ENCODE measurements around the gene ADH7.
A peak's percentile ranks its signal among the peaks of the same experiment; 100 is the strongest.
"Not testable (repeated sequence)": the region's sequence is repeated elsewhere in the genome, so short reads cannot be mapped to it uniquely, and the experiment has no call there.

ADH7 gene

DNA sequence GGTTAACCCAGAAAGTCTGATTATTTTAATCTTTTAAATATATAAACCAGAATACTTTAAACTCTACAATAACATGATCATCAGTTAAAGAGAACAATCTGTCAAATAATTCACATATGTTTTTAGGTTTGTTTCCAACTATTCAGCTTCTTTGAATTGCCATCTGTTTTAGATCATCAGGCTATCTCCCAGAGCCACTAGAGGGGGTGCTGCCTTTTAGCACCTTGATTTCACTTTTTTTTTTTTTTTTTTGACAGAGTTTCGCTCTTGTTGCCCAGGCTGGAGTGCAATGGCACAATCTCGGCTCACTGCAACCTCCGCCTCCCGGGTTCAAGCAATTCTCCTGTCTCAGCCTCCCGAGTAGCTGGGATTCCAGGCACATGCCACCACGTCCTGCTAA lies 57.8 kb downstream of the ADH7 start:
- DNase-seq (ENCODE audit: low spot score); in situ Hi-C loops (cut with MboI; ENCODE audit: low pct_unique_long_range_greater_than_20kb, low sequenced_read_pairs, unreplicated experiment): not testable (repeated sequence)
- TF ChIP-seq, protein P1, sequence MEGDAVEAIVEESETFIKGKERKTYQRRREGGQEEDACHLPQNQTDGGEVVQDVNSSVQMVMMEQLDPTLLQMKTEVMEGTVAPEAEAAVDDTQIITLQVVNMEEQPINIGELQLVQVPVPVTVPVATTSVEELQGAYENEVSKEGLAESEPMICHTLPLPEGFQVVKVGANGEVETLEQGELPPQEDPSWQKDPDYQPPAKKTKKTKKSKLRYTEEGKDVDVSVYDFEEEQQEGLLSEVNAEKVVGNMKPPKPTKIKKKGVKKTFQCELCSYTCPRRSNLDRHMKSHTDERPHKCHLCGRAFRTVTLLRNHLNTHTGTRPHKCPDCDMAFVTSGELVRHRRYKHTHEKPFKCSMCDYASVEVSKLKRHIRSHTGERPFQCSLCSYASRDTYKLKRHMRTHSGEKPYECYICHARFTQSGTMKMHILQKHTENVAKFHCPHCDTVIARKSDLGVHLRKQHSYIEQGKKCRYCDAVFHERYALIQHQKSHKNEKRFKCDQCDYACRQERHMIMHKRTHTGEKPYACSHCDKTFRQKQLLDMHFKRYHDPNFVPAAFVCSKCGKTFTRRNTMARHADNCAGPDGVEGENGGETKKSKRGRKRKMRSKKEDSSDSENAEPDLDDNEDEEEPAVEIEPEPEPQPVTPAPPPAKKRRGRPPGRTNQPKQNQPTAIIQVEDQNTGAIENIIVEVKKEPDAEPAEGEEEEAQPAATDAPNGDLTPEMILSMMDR (IDR thresholded peaks at IDR 0.05; ENCODE audit: extremely low read depth, insufficient read depth, missing control alignments), result peak; percentile 40

DNA sequence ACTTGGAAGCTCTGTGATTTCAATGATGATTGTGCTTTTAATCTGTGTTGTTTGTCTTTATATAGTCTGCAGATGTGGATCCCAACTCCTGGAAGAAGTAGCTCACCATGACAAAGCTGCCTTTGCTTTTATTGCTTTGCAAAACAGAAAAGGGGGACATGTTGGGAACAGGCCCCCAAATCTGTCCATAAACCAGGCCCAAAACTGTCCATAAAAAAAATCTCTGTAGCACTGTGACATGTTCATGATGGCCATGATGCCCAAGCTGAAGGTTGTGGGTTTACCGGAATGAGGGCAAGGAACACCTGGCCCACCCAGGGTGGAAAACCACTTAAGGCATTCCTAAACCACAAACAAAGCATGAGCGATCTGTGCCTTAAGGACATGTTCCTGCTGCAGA lies 62.7 kb downstream of the ADH7 start:
- DNase-seq (ENCODE audit: low spot score); in situ Hi-C loops (cut with MboI; ENCODE audit: low pct_unique_long_range_greater_than_20kb, low sequenced_read_pairs, unreplicated experiment): not testable (repeated sequence)

DNA sequence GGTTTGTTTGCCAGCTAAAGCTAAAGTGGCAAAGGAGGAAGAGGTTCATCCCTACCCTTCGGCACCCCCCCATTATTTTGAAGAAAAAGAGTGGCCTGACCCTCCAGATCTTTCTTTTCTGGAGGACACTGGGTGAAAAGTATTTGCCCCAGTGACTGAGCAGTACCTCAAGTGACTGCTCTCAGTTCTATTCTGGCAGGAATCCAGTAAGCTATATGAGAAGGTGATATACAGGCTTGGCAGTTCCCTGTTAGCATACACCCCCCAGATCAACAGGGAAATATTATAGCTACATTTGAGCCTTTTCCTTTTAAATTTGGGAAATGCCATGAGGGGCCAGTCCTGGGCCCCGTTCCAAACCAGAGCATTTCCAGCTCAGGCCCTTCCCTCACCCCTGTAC lies 67.3 kb downstream of the ADH7 start:
- in situ Hi-C loops (cut with MboI; ENCODE audit: low pct_unique_long_range_greater_than_20kb, low sequenced_read_pairs, unreplicated experiment); DNase-seq (ENCODE audit: low spot score): not testable (repeated sequence)

DNA sequence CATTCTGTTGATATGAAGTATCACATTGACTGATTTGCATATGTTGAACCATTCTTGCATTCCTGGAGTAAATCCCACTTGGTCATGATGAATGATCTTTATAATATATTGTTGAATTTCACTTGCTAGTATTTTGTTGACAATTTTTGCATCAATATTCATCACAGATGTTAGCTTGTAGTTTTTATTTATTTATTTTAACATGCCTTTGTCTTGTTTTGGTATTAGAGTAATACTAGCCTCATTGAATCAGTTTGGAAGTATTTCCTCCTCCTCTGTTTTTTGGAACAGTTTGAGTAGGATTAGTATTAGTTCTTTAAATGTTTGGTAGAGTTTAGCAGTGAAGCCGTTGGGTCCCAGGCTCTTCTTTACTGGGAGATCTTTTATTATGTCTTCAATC lies 68.7 kb downstream of the ADH7 start:
- no peak for DNase-seq (ENCODE audit: low spot score)
- in situ Hi-C loops (cut with MboI; ENCODE audit: low pct_unique_long_range_greater_than_20kb, low sequenced_read_pairs, unreplicated experiment), result no loop called here
- TF ChIP-seq, protein P1 (IDR thresholded peaks at IDR 0.05; ENCODE audit: extremely low read depth, insufficient read depth, missing control alignments), result no peak

DNA sequence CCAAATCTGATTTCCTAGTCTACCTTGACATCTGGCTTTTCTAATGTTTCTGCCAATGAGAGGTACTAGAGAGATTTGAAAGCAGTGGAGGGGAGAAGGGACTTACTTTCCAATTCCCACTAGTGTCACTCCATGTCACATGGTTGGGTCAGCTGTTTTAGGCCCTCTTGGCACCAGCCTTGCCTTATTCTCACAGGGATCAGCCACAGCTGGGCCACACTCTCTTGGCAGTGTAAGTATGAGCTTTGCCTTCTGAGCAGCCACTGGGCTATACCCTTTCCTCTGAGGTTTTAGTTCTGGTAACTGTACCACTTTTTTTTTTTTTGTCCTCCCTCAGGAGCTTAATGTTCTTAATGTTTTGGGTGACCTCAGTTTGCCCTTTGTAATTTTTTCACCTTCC lies 72.4 kb downstream of the ADH7 start:
- in situ Hi-C loops (cut with MboI; ENCODE audit: low pct_unique_long_range_greater_than_20kb, low sequenced_read_pairs, unreplicated experiment), result no loop called here
- DNase-seq (ENCODE audit: low spot score), result no peak
- TF ChIP-seq, protein P1 (IDR thresholded peaks at IDR 0.05; ENCODE audit: extremely low read depth, insufficient read depth, missing control alignments), result no peak
